GM12891 (cell line): ENCODE results near the gene C7orf33.
"Not testable (repeated sequence)": the region's sequence is repeated elsewhere in the genome, so short reads cannot be mapped to it uniquely, and the experiment has no call there.

Experiments
- DNase-seq: peaks from one replicate; pipeline ENCODE4 v3.0.0; 2011; ENCODE audit warnings: low spot score; ENCODE audit not compliant: insufficient read length
- FAIRE-seq: peaks from 2 replicates; lab custom pipeline; 2011; peaks lifted over from hg19 to GRCh38; lab: Jason Lieb, UNC
- PAX5 ChIP-seq: IDR thresholded peaks from 2 replicates; pipeline ENCODE4 v1.6.1; 2011; ENCODE audit warnings: low read length, moderate library complexity, mild to moderate bottlenecking; ENCODE audit not compliant: insufficient read depth, severe bottlenecking
- POLR2A ChIP-seq: IDR thresholded peaks from 2 replicates; pipeline ENCODE4 v1.6.1; 2011; ENCODE audit warnings: low read depth, low read length, control low read depth
- POLR2AphosphoS5 ChIP-seq: IDR thresholded peaks from 2 replicates; pipeline ENCODE4 v1.6.1; 2011; ENCODE audit warnings: low read depth, low read length, control low read depth
- POU2F2 ChIP-seq: IDR thresholded peaks from 2 replicates; pipeline ENCODE4 v1.6.1; 2011; ENCODE audit warnings: low read depth, mild to moderate bottlenecking, control low read depth, low read length, moderate library complexity
- SPI1 ChIP-seq: IDR thresholded peaks from 2 replicates; pipeline ENCODE4 v1.6.1; 2011; ENCODE audit warnings: low read depth, low read length, control low read depth
- TAF1 ChIP-seq: IDR thresholded peaks from 2 replicates; pipeline ENCODE4 v1.6.1; 2011; ENCODE audit warnings: low read depth, low read length, control low read depth

C7orf33 gene

GRCh38 chr7:148580446-148580845 is 10.1 kb upstream of the C7orf33 start:
- DNase-seq (no peak), FAIRE-seq (no peak)
- TF ChIP-seq POU2F2 = no peak

- DNase-seq (no peak), FAIRE-seq (no peak)
- TF ChIP-seq SPI1 (no peak), POLR2AphosphoS5 (no peak), PAX5 (no peak), POU2F2 (no peak), TAF1 (no peak), POLR2A (no peak)
Measured at GRCh38 chr7:148581624-148582023, 8.9 kb upstream of the C7orf33 start.

GRCh38 chr7:148584154-148584827 is 6.3 kb upstream of the C7orf33 start:
- TF ChIP-seq POLR2A (no peak), SPI1 (peak; percentile 82)
- DNase-seq = no peak

GRCh38 chr7:148585399-148585798 is 5.2 kb upstream of the C7orf33 start:
- DNase-seq (no peak), FAIRE-seq (no peak)

More at GRCh38 chr7:148584154-148584827, 6.3 kb upstream of the C7orf33 start:
- FAIRE-seq = peak; percentile 73

GRCh38 chr7:148587076-148587475 is 3.5 kb upstream of the C7orf33 start:
- DNase-seq = no peak

More at GRCh38 chr7:148585399-148585798, 5.2 kb upstream of the C7orf33 start:
- TF ChIP-seq TAF1 (no peak), POU2F2 (no peak), POLR2AphosphoS5 (no peak), SPI1 (no peak), PAX5 (no peak), POLR2A (no peak)

GRCh38 chr7:148588168-148588567 is 2.4 kb upstream of the C7orf33 start:
- TF ChIP-seq POLR2AphosphoS5 = no peak
- TF ChIP-seq SPI1 = no peak
- no peak for TF ChIP-seq POLR2A
- no peak for TF ChIP-seq POU2F2
- TF ChIP-seq PAX5 = no peak
- TF ChIP-seq TAF1 = no peak
- DNase-seq (no peak), FAIRE-seq (no peak)

More at GRCh38 chr7:148587076-148587475, 3.5 kb upstream of the C7orf33 start:
- TF ChIP-seq POLR2AphosphoS5 = no peak
- FAIRE-seq = no peak

GRCh38 chr7:148588670-148589131 is 1.9 kb upstream of the C7orf33 start:
- DNase-seq = no peak
- no peak for FAIRE-seq
- TF ChIP-seq TAF1 (no peak), SPI1 (no peak), POLR2AphosphoS5 (no peak), POU2F2 (no peak), PAX5 (no peak), POLR2A (no peak)

- TF ChIP-seq POLR2A (no peak), POLR2AphosphoS5 (no peak), PAX5 (no peak), TAF1 (no peak), SPI1 (no peak), POU2F2 (no peak)
- DNase-seq = no peak
- FAIRE-seq = no peak
Measured at GRCh38 chr7:148589640-148590039, 926 bp upstream of the C7orf33 start.

- not testable (repeated sequence) for FAIRE-seq, DNase-seq
Measured at GRCh38 chr7:148596354-148596753, 5.8 kb downstream of the C7orf33 start.

GRCh38 chr7:148598351-148598750 is 7.8 kb downstream of the C7orf33 start:
- DNase-seq = no peak
- no peak for FAIRE-seq
- TF ChIP-seq POLR2A = no peak
- TF ChIP-seq TAF1 = no peak
- TF ChIP-seq SPI1 = no peak
- TF ChIP-seq PAX5 = no peak
- TF ChIP-seq POLR2AphosphoS5 = no peak
- TF ChIP-seq POU2F2 = no peak
